Body of pancreas (tissue), 4 donors: ENCODE data around the gene HECA. TPM values are rescaled to one million over a fixed set of nuclear protein-coding genes. Genes with fewer than 3 reads are reported as not detected.

Source experiments
- ATAC-seq: fragments of 150-250 bp; one replicate; pipeline ENCODE4 v1.9.1; 2016
- DNase-seq, 4 donors: peaks; one replicate each; pipeline ENCODE4 v3.0.0-alpha.2; 2019
- H3K27ac ChIP-seq, 4 donors: fragments of 200-600 bp; sonication (generic); 1 replicate in 3 of 4; 2 replicates in 1 of 4; pipeline versions ENCODE4 v1.5.1 to v1.6.1; 2016 to 2019; ENCODE audit warnings: mild to moderate bottlenecking in 1 of 4, mixed read lengths in 1 of 4, moderate library complexity in 1 of 4
- H3K27me3 ChIP-seq, 2 donors: fragments of 200-600 bp; sonication (generic); one replicate each; pipeline ENCODE4 v1.6.0; 2016; ENCODE audit warnings: mild to moderate bottlenecking in 1 of 2
- H3K36me3 ChIP-seq, 2 donors: fragments of 200-600 bp; sonication (generic); replicated peaks in 1 of 2; 2 replicates each; pipeline ENCODE4 v1.5.1; 2016; ENCODE audit warnings: low read depth in 2 of 2; ENCODE audit not compliant: insufficient read depth in 1 of 2
- H3K4me1 ChIP-seq: fragments of 200-600 bp; sonication (generic); one replicate; pipeline ENCODE4 v1.6.0; 2016
- H3K4me3 ChIP-seq, 2 donors: fragments of 200-600 bp; sonication (generic); 1 replicate in 1 of 2; 2 replicates in 1 of 2; pipeline ENCODE4 v1.5.1; 2016 to 2019
- H3K9me3 ChIP-seq, 3 donors: fragments of 200-600 bp; sonication (generic); 1 replicate in 2 of 3; 2 replicates in 1 of 3; pipeline ENCODE4 v1.5.1; 2016
- CTCF ChIP-seq, 7 experiments: fragments of 450-650 bp in 4 of 7; fragments of 200-600 bp in 3 of 7; sonication (generic) in 3 of 7; IDR thresholded peaks; one replicate each; pipeline ENCODE4 v1.5.1; 2016 to 2019; ENCODE audit warnings: antibody characterized with exemption in 7 of 7
- POLR2A ChIP-seq, 3 donors: fragments of 450-650 bp; IDR thresholded peaks; one replicate each; pipeline ENCODE4 v1.6.1; 2016; ENCODE audit warnings: antibody characterized with exemption in 3 of 3, mild to moderate bottlenecking in 2 of 3
- WGBS, 2 donors: methylation state at CpG; one replicate each; pipeline ENCODE4 v1.1.5; 2017; 5-methylcytosine and 5-hydroxymethylcytosine counted together
- intact Hi-C: fragments of 100-400 bp; cut with DNase I; formaldehyde crosslinking; loops from one replicate; pipeline ENCODE4 v1.15.1; 2023
- total RNA-seq, 2 donors: library from RNA; depleted of rRNA; stranded (reverse); fragments of >200 nt; gene quantifications; one replicate each; pipeline ENCODE4 v1.1.0, GENCODE V29; 2016

Gene HECA
- total RNA-seq, 2 donors from 2014 or later, result 14.2 to 16.1 TPM

- H3K36me3 ChIP-seq, result peaks cover 0 to 6% of the 10 kb centered on the region in 2 donors
- peaks cover 15% of the 10 kb centered on the region for H3K4me1 ChIP-seq
- ATAC-seq, result no peak
- no peak for DNase-seq
- no peaks in the 10 kb centered on the region for H3K9me3 ChIP-seq
- H3K27ac ChIP-seq, result no peak overlapping the region
- TF ChIP-seq CTCF (IDR thresholded peaks at IDR 0.05), result no peak
- no peak for TF ChIP-seq POLR2A (IDR thresholded peaks at IDR 0.05)
- 95 to 97% methylated on average over 33 to 34 of the region's 35 CpGs for WGBS, 2 donors
- H3K4me3 ChIP-seq, result no peak overlapping the region
- intact Hi-C loops, result no loop called here
- H3K27me3 ChIP-seq, result no peaks in the 10 kb centered on the region
Measured at GRCh38 chr6:139166238-139166955, 31.5 kb downstream of the HECA start.

- no peak overlapping the region for H3K27ac ChIP-seq
- H3K4me1 ChIP-seq, result peaks cover 13% of the 10 kb centered on the region
- no peaks in the 10 kb centered on the region for H3K9me3 ChIP-seq
- ATAC-seq (no peak), DNase-seq (no peak)
- peaks cover 0 to 6% of the 10 kb centered on the region in 2 donors for H3K36me3 ChIP-seq
- no peaks in the 10 kb centered on the region for H3K27me3 ChIP-seq
- intact Hi-C loops, result no loop called here
- H3K4me3 ChIP-seq, result no peak overlapping the region
- 95 to 96% methylated on average over 20 of the region's 20 CpGs for WGBS, 2 donors
- TF ChIP-seq CTCF (IDR thresholded peaks at IDR 0.05) (no peak), POLR2A (IDR thresholded peaks at IDR 0.05) (no peak)
Measured at GRCh38 chr6:139166956-139167313, 32.1 kb downstream of the HECA start.

GRCh38 chr6:139172151-139172550, 37.3 kb downstream of the HECA start:
- Histone ChIP-seq H3K36me3 (peaks cover 3 to 10% of the 10 kb centered on the region in 2 donors), H3K27me3 (no peaks in the 10 kb centered on the region), H3K9me3 (no peaks in the 10 kb centered on the region), H3K27ac (no peak overlapping the region), H3K4me3 (no peak overlapping the region), H3K4me1 (peaks cover 11% of the 10 kb centered on the region)
- intact Hi-C loops, result no loop called here
- 92 to 95% methylated on average over 4 of the region's 4 CpGs for WGBS, 2 donors
- TF ChIP-seq POLR2A (IDR thresholded peaks at IDR 0.05) (no peak), CTCF (IDR thresholded peaks at IDR 0.05) (no peak)
- ATAC-seq (no peak), DNase-seq (no peak)

GRCh38 chr6:139172567-139172966, 37.7 kb downstream of the HECA start:
- no peak for TF ChIP-seq CTCF (IDR thresholded peaks at IDR 0.05)
- TF ChIP-seq POLR2A (IDR thresholded peaks at IDR 0.05), result no peak
- Histone ChIP-seq H3K27ac (no peak overlapping the region), H3K36me3 (peaks cover 0 to 11% of the 10 kb centered on the region in 2 donors), H3K4me3 (no peak overlapping the region), H3K27me3 (no peaks in the 10 kb centered on the region), H3K9me3 (no peaks in the 10 kb centered on the region), H3K4me1 (peaks cover 11% of the 10 kb centered on the region)
- WGBS, 2 donors, result 86 to 87% methylated on average over 6 of the region's 6 CpGs
- intact Hi-C loops, result no loop called here
- DNase-seq (no peak), ATAC-seq (no peak)

GRCh38 chr6:139173172-139173571, 38.3 kb downstream of the HECA start:
- intact Hi-C loops, result no loop called here
- Histone ChIP-seq H3K4me3 (no peak overlapping the region), H3K36me3 (peaks cover 0 to 11% of the 10 kb centered on the region in 2 donors), H3K4me1 (peaks cover 11% of the 10 kb centered on the region), H3K27me3 (no peaks in the 10 kb centered on the region), H3K27ac (no peak overlapping the region), H3K9me3 (no peaks in the 10 kb centered on the region)
- 62 to 91% methylated on average over 2 of the region's 2 CpGs for WGBS, 2 donors
- TF ChIP-seq CTCF (IDR thresholded peaks at IDR 0.05), result no peak
- ATAC-seq, result no peak
- no peak for DNase-seq
